DLD1 (cell line): ENCODE measurements around the gene GCAT.

Experiments
- in situ Hi-C: cut with HindIII; loops from 2 replicates; pipeline ENCODE4 v1.10.0; 2017; ENCODE audit warnings: low sequenced_read_pairs

Gene GCAT

DNA sequence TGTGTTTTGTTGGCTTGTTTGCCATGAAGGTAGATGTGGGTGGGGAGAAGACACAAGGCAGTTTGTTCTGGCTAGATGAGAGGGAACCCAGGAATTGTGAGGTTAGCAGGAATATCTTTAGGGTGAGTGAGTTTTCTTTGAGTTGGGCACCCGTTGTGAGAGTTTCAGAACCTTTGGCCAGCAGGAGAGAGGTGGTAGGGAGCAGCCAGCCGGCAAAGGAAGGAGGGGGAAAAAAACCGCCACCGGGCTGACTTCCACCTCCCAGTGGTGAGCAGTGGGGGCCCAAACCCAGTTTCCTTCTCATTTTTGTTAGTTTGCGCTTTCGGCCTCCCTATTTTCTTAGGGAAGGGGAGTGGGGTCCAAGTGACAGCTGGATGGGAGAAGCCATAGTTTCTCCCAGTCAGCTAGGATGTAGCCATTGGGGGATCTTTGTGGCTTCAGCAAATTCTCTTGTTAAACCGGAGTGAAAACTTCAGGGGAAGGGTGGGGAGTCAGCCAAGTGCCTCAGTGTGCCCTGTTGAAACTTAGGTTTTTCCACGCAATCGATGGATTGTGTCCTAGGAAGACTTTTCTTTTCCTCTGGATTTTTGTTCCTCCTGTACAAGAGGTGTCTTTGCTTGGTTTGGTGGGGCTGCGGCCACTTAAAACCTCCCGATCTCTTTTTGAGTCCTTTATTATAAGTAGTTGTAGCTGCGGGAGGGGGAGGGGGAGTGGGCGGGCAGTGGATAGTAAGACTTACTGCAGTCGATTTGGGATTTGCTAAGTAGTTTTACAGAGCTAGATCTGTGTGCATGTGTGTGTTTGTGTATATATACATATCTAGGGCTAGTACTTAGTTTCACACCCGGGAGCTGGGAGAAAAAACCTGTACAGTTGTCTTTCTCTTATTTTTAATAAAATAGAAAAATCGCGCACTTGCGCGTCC is 1.1 kb upstream of the GCAT start:
- in situ Hi-C loops, result no loop called here

DNA sequence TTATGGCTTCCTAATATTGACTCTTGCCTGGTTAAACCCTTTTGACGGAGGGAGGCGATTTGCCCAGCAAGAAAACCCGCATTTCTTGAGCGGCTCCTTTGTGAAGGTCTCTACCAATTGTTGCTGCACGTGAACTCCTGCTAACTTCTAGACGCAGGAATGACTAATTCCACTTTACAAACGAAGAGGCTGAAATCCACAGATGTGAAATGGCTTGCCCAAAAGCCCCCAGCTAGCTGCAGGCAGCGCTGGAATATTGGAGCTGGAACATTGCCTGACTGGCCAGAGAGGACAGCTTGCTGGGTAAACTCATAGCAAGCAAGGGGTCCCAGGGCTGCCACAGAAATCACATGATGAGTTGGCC is 542 bp downstream of the GCAT start:
- in situ Hi-C loops, result no loop called here

DNA sequence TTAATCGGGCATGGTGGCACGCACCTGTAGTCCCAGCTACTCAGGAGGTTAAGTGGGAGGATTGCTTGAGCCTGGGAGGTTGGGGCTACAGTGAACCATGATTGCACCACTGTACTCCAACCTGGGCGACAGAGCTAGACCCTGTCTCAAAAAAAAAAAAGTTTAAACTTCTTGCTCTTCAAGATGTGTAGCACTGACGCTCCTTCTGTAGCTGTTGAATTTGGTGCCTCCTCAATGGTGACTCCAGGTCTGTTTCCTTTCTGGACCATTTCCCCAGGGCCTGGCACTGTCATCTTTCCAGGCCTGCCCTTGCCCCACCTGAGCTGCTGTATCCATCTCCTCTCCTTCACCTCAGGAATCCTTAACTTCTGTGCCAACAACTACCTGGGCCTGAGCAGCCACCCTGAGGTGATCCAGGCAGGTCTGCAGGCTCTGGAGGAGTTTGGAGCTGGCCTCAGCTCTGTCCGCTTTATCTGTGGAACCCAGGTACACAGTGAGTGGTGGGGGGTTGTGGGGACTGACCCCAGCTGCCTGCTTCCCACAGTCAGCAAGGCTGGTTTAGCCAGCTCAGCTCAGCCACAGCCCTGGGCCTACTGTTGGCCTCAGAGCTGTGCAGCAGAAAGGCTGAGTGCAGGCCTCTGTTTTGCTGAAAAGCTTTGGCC is 2.1 kb downstream of the GCAT start:
- in situ Hi-C loops, result no loop called here

DNA sequence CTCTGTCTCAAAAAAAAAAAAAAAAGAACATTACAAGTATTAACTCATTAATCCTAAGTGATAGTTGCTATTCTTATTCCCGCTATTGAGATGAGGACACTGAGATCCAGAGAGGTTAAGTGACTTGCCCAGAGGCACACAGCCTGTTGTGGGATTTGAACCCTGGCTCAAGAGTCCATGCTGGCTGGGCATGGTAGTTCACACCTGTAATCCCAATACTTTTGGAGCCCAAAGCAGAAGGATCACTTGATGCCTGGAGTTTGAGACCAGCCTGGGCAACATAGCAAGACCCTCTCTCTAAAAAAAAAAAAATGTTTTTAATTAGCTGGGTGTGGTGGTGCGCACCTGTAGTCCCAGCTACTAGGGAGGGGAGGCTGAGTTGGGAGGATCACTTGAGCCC is 4.1 kb downstream of the GCAT start:
- in situ Hi-C loops, result no loop called here

DNA sequence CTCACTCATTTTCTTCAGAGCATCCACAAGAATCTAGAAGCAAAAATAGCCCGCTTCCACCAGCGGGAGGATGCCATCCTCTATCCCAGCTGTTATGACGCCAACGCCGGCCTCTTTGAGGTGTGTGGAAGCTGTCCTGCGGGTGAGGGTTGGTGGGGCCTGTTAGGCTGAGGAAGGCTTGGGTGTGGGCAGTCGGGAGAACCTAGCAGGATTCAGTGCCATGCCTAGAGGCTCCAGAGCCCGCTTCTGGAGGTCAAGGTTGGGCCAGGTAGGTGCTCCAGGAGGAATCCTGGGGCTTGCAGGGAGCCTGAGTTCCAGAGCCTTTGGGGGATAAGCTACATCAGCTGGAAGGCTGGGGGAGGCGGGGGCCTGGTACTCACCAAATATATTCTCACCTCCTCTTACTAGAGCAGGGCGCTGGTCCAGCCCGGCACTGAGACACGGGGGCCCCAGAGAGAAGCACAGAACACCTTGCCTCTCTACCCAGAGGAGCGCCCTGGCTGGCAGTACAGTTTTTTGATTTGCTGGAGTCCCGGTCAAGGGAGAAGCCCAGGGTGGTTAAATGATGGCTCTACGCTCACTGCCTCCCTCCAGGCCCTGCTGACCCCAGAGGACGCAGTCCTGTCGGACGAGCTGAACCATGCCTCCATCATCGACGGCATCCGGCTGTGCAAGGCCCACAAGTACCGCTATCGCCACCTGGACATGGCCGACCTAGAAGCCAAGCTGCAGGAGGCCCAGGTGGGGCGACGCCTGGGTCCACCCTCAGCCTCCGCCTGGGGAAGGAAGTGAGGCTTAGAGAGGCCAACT is 5.3 kb downstream of the GCAT start:
- in situ Hi-C loops, result no loop called here

DNA sequence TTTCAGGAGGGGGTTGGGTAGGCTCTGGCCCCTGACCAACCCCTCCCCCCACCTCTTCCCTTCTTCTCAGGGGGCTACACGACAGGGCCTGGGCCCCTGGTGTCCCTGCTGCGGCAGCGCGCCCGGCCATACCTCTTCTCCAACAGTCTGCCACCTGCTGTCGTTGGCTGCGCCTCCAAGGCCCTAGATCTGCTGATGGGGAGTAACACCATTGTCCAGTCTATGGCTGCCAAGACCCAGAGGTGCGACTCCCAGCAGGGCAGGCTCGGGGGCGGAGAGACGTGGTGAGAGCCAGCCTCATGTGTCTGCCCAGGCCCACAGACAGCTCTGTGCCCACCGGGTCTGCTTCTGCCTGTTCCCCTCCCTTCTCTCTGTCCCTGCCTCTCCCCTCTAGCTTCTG is 7.9 kb downstream of the GCAT start:
- in situ Hi-C loops, result no loop called here

DNA sequence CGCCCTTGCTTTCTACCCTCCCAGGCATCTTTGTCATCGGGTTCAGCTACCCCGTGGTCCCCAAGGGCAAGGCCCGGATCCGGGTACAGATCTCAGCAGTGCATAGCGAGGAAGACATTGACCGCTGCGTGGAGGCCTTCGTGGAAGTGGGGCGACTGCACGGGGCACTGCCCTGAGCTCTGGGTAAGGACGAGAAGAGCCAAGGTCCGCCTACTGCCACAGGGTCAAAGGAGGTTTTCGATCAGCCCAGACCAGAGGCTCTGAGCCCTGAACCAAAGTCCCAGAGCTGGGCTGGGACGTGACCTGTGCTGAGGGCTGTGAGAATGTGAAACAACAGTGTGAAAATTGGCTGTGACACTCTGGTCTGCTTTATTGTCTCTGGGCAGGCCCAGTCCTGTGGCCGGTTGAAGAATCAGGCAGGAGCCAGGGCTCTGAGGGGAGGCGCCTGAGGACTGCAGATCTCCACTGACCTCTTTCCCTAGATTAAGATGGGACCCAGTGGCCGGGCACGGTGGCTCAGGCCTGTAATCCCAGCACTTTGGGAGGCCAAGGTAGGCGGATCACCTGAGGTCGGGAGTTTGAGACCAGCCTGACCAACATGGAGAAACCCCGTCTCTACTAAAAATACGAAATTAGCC is 8.9 kb downstream of the GCAT start:
- in situ Hi-C loops, result no loop called here

DNA sequence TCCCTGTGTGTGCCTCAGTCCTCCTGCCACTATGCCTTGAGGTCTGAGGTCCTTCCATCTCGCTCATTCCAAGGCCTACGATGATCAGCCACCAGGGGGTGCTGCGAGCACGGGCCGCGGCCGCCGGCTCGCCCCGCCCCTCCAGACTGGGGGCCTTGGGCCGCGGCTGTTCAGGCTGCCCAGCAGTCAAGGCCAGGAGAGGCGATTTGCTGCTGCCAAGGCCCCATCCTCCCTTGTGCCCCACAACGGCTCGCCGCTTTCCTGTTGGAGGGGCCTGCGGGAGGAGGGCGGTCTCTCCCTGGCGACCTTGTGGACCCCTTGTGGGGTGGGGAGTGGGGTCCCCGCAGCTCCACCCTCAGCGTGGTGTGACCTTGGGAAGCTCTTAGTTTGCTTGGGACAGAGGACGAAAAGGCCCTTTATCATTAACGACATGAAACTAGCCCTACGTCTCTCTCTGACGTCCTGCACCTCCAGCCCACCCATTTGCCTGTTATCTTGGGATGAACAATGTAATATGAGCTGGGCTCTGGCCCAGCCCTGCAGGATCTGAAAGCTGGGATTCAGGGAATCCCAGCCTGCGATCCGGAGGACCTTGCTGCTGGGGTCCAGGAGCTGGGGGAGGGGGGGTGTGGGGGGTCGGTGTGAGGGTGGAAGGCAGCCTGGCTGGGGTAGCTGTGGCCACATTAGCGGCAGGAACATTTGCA is 10.1 kb downstream of the GCAT start:
- in situ Hi-C loops, result no loop called here

DNA sequence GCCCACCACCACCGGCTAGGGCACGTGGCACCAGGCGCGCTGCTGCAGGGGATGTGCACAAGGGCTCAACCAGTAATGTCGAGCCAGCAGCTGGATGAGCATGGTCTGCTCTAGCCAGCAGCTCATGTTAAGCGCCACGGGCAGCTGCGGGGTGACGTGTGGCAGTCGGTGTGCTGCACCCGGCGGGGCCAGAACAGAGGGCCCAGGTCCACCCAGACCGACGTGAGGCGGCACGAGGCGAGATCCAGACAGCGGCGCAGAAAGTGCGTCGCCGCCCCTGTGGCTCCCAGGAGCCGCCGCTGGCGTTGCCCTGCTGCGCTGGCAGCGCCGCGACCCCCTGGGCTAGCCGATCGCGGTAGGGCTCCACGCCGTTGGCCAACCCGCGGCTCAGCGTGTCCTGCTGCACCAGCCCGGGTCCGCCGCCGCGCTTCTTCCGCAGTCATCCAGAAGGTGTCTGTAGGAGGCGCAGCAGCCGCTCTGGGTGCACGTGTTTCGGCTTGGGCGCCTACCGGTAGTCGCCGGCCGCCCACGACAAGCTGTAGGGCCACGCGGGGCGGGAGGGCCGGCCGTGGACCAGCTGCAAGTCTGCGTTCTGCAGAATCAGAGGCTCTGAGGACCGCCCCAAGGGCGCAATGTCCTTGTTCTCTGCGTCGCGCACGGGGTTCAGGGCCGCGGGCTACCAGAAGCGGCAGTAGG is 10.8 kb downstream of the GCAT start:
- in situ Hi-C loops, result no loop called here

DNA sequence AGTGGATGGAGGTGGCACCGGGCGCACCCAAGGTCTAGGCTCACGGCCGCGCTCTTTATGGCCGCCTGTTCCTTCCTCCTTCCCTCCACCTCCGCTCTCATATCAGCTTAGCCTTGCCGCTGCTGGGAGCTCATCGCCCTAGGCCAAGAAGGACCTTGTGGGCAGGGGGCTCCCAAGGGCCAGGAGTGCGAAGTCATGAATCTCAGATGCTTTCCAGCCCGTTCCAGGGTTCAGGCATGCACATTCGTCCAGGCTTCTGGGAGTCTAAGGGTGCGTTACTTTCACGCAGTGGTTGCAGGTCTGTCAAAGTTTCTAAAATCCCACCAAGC is 11.3 kb downstream of the GCAT start:
- in situ Hi-C loops, result no loop called here

DNA sequence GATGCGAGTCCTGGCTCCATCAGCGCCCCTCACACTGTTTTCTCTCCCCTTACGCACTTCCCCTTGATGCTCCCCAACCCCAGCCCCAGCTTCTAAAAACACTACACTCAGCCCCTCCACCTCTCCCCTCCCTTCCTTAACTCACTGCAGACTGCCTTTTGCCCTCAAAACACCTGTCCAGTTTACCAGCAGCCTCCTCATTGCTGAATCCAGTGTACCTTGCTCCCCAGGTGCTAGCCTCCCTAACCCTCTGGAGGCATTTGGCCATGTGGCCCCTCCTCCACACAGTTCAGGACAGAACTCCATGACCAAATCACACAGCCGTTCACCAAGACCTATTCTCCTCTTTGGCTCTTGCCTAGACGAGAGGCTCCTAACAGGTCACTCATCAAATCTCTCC is 12.6 kb downstream of the GCAT start:
- in situ Hi-C loops, result no loop called here

DNA sequence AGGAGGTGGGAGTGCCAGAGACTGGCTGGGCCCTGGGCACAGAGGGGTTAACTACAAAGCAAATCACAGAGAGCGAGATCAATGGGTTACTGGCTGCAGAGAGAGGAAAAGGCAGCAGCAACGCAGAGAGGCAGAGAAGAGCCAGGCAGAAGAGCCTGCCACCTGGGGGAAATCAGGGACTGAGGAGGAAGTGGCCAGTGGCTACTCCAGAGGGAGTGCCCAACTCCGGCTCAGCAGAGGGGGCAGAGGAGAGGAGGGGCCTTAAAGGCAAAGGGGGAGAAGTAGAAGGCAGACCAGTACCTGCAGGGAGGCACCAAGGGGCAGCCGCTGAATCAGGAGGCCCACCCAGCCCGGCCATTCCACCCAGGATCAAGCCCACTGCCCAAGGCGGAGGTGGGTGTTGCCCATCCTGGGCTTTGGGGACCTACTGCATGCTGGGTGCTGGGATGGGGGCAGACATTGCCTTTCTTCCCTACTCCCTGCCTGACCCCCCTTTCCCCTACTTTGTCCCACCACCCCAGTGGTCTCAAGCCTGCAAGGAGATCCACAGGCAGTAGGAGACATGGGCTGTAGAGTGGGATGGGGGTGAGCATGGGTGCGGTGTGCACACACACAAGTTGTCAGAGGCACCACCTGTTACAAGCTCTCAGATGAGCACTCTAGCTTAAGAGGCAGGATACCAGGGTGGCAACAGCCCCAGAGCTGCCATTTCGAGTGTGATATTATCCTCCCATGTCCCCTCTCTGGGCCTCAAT is 14.5 kb downstream of the GCAT start:
- in situ Hi-C loops, result no loop called here

DNA sequence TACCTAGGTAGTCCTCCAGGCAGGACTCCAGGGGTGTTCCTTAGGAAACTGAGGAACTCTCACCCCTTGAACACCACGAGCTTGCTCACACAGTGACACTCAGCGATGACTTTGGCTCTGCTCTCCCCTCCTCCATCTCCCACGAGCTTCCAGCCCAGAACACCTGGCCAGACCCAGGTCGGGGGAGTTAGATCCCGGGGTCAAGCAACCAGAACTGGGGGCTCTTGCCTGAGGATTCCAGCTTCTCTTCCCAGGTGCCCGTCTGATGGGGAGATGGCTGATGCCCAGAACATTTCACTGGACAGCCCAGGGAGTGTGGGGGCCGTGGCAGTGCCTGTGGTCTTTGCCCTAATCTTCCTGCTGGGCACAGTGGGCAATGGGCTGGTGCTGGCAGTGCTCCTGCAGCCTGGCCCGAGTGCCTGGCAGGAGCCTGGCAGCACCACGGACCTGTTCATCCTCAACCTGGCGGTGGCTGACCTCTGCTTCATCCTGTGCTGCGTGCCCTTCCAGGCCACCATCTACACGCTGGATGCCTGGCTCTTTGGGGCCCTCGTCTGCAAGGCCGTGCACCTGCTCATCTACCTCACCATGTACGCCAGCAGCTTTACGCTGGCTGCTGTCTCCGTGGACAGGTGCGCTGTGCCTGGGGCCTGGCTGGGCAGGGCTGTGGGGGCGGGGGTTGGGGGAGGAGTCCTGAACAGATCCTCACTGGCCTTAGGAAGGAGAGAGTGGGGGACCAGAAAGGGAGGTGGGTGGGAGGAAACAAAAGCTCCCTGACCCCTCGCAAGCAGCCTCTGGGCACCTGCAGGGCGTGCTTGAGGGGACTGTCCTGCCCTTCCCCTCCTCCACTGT is 15.6 kb downstream of the GCAT start, which contains the start of gene GALR3:
Gene GALR3 (plus strand): TSS at position 249 of the 852 bp plus-strand sequence. CDS start 25 bp downstream, at position 274.
- in situ Hi-C loops, result no loop called here

DNA sequence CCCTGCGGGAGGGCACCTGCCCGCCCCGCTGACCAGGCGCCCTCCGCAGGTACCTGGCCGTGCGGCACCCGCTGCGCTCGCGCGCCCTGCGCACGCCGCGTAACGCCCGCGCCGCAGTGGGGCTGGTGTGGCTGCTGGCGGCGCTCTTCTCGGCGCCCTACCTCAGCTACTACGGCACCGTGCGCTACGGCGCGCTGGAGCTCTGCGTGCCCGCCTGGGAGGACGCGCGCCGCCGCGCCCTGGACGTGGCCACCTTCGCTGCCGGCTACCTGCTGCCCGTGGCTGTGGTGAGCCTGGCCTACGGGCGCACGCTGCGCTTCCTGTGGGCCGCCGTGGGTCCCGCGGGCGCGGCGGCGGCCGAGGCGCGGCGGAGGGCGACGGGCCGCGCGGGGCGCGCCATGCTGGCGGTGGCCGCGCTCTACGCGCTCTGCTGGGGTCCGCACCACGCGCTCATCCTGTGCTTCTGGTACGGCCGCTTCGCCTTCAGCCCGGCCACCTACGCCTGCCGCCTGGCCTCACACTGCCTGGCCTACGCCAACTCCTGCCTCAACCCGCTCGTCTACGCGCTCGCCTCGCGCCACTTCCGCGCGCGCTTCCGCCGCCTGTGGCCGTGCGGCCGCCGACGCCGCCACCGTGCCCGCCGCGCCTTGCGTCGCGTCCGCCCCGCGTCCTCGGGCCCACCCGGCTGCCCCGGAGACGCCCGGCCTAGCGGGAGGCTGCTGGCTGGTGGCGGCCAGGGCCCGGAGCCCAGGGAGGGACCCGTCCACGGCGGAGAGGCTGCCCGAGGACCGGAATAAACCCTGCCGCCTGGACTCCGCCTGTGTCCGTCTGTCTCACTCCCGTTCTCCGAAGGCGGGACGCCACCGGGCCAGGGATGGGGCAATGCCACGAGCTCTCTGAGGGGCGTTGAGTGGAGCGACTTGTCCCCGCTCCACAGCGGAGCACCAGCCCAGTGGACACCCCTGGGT is 17.2 kb downstream of the GCAT start:
- in situ Hi-C loops, result no loop called here

DNA sequence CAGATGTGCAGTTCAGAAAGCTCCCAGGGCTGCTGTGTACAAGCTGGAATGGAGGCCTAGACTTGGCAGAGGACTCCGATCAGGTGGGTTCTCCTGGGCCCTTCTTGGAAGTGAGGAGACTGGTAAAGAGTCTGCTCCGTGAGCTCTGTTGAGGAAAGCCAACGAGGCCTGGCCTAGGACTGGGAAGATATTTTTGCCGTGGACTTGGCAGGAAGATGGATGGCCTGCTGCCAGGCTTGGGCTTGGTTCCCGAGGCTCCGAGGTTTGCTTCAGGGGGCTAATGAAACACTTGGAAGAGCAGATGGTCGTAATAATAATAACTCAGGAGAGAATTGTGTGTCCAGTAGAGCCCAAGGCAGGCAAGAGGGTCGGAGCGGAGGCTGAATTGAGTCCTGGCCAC is 19.3 kb downstream of the GCAT start:
- in situ Hi-C loops, result no loop called here

DNA sequence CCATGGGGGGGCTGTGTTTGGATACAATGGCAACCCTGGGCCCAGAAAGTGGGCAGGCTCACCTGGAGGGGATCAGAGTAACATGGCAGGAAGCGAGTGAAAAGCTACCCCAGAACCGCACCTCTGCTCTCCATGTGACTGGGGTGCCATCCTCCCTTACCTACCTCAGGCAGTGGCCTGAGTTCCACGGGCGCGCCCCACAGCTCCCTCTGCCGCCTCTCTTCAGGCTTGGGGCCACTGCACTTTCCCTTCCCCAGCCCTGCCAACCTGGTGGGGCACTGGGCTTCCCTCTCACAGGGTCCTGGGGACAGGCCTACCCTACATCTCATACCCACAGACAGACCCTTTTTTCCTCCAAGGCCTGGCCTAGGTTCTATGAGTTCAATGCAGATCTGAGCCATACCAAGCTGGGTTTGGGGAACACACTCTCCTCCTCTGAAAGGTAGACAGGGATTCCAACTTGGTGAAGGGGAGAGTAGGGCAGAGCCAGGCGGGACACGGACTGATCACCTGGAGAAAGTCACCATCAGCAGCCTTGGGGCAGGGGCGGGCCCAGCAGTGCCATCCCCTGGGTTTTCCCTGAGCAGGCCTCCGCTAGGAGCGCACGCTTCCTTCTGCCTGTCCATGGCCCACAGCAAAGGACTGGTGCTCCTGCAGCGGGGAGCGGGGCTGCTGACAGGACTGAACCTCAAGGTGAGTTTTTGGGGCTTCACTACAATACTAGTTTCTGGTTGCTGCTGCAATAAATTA is 22.5 kb downstream of the GCAT start:
- in situ Hi-C loops, result no loop called here
